Measurements from ENCODE around the gene IMPDH1. TPM values are rescaled to one million over a fixed set of nuclear protein-coding genes. Genes with fewer than 3 reads are reported as not detected.

The IMPDH1 gene
- total and polyA plus RNA-seq, 9 of the 15 experiments (the other 6 are each of a cell fraction or from before 2014, with no cell fraction given): 0.80 to 118 (median 64.3) TPM

DNA sequence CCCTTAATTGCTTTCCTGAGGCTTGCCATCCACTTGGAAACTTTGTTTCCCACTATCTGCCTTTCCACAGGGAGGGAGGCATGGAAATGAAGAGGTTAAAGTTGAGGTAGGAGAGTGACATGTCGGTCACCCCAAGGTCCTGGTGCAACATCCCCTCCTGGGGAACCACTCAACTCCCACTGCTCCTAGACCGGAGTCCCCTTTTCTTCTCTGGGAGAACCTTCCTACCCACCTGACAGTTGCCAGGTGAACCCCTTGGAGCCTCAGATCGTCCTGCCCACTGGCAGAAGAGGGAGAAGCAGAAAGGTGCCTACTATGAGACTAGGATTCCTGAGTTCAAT, 21.7 kb downstream of the IMPDH1 start:
- TF ChIP-seq PCBP1 (IDR thresholded peaks at IDR 0.05; ENCODE audit: low read depth, low read length, poor library complexity, severe bottlenecking) (no peak), TAL1 (IDR thresholded peaks at IDR 0.05) (no peak), TCF7 (IDR thresholded peaks at IDR 0.05; ENCODE audit: borderline replicate concordance) (no peak), POLR2H (tag; IDR thresholded peaks at IDR 0.05; ENCODE audit: low read depth) (no peak), FOXJ3 (CRISPR knock-in tag; IDR thresholded peaks at IDR 0.05) (no peak), BMI1 (IDR thresholded peaks at IDR 0.05; ENCODE audit: low read length) (no peak), ZNF75A (CRISPR knock-in tag; IDR thresholded peaks at IDR 0.05) (no peak), LCOR (CRISPR knock-in tag; IDR thresholded peaks at IDR 0.05) (0 out of 2 replicates have a peak, but pooled peaks have one; percentile 3), CBX5 (IDR thresholded peaks at IDR 0.05; ENCODE audit: borderline replicate concordance, low read depth) (no peak)
- TF ChIP-seq, protein P1, sequence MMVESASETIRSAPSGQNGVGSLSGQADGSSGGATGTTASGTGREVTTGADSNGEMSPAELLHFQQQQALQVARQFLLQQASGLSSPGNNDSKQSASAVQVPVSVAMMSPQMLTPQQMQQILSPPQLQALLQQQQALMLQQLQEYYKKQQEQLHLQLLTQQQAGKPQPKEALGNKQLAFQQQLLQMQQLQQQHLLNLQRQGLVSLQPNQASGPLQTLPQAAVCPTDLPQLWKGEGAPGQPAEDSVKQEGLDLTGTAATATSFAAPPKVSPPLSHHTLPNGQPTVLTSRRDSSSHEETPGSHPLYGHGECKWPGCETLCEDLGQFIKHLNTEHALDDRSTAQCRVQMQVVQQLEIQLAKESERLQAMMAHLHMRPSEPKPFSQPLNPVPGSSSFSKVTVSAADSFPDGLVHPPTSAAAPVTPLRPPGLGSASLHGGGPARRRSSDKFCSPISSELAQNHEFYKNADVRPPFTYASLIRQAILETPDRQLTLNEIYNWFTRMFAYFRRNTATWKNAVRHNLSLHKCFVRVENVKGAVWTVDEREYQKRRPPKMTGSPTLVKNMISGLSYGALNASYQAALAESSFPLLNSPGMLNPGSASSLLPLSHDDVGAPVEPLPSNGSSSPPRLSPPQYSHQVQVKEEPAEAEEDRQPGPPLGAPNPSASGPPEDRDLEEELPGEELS (CRISPR knock-in tag; IDR thresholded peaks at IDR 0.05; ENCODE audit: borderline replicate concordance): 0 out of 2 replicates have a peak, but pooled peaks have one; percentile 4
- Histone ChIP-seq H3K4me1 (replicated peaks in 1 of 2; ENCODE audit: control insufficient read depth in 2 of 2, insufficient read depth in 2 of 2, low read length in 2 of 2) (peaks cover 0 to 16% of the 10 kb centered on the region in 2 experiments; a peak in 3 of 5 replicates), H3K27ac (ENCODE audit: extremely low read depth, low read depth, low read length) (no peak overlapping the region), H3K27me3 (ENCODE audit: control insufficient read depth in 2 of 2, insufficient read depth in 2 of 2, low read length in 2 of 2) (no peaks in the 10 kb centered on the region), H3K4me3 (no peak overlapping the region), H3K36me3 (ENCODE audit: control insufficient read depth, insufficient read depth, low read length) (peaks cover 10% of the 10 kb centered on the region; the same call in 1 of the 3 replicates), H3K4me2 (ENCODE audit: insufficient read depth, low read length) (no peak overlapping the region), H3K9me3 (replicated peaks; ENCODE audit: control insufficient read depth, insufficient read depth, low read depth, low read length) (no peaks in the 10 kb centered on the region), H3K79me2 (ENCODE audit: control insufficient read depth, insufficient read depth, low read length) (no peaks in the 10 kb centered on the region), H4K20me1 (replicated peaks; ENCODE audit: control insufficient read depth, insufficient read depth, low read length) (0 out of 2 replicates have a peak, but pooled peaks cover 19% of the 10 kb centered on the region), H2AFZ (ENCODE audit: low read depth, low read length) (peak overlapping the region; percentile 27; the same call in 1 of the 2 replicates), H3K9me1 (ENCODE audit: control insufficient read depth, insufficient read depth, low read length) (peaks cover 3% of the 10 kb centered on the region), H3K9ac (ENCODE audit: insufficient read depth in 1 of 2, low read depth in 2 of 2, low read length in 2 of 2) (peak overlapping the region in 1 of 2 experiments; percentile 8; a peak in 1 of 4 replicates)
- WGBS (ENCODE audit: insufficient coverage, low coverage, missing lambda C conversion rate): 12% methylated on average over 3 of the region's 3 CpGs
- no TSS peak for BruUV-seq (replicated peaks)
- ATAC-seq (no peak; the same call in 2 of the 3 replicates), DNase-seq (ENCODE audit: extremely low read depth in 1 of 4, low spot score in 3 of 4) (no peak), FAIRE-seq (no peak)
- ChIA-PET POLR2A (interaction anchor here (0.6 to 2.3 kb wide), 5 partner anchors 10 to 44 kb away, joined by 3 to 14 read pairs (median 4); partner anchors contain the start of gene RBM28), CTCF (ENCODE audit: low intra/inter-chr PET ratio) (interaction anchor here (0.6 to 3.9 kb wide), 6 partner anchors 38 to 831 kb away, joined by 3 to 81 read pairs (median 3); no protein-coding TSS in a partner anchor)
- in situ Hi-C loops (cut with MboI) (no loop called here), intact Hi-C loops (cut with micrococcal nuclease) (loop anchor here (10.0 kb wide), 1 partner anchor 153 kb away; no protein-coding TSS in a partner anchor)
